ENCODE data around the gene FGGY.

DNA sequence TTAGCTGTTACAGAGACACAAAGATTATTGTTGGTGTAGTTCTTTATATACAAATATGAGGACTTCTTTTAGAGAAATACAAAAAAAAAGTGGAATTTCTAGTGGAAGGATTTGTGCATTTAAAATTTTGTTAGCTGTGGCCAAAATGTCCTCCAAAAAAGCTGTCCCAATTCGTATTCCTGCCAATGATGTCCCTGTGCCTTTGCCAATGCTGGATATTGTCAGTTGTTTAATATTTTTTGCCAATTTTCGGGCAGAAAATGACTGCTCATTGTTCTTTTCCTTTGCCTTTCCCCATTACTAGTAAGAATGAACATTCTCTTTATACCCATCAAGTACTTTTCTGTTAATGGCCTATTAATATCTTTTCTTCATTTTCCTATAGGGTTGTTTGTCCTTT is 407.8 kb downstream of the FGGY start:
- TF ChIP-seq, protein P1, sequence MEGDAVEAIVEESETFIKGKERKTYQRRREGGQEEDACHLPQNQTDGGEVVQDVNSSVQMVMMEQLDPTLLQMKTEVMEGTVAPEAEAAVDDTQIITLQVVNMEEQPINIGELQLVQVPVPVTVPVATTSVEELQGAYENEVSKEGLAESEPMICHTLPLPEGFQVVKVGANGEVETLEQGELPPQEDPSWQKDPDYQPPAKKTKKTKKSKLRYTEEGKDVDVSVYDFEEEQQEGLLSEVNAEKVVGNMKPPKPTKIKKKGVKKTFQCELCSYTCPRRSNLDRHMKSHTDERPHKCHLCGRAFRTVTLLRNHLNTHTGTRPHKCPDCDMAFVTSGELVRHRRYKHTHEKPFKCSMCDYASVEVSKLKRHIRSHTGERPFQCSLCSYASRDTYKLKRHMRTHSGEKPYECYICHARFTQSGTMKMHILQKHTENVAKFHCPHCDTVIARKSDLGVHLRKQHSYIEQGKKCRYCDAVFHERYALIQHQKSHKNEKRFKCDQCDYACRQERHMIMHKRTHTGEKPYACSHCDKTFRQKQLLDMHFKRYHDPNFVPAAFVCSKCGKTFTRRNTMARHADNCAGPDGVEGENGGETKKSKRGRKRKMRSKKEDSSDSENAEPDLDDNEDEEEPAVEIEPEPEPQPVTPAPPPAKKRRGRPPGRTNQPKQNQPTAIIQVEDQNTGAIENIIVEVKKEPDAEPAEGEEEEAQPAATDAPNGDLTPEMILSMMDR (IDR thresholded peaks at IDR 0.05) = no peak
- TF ChIP-seq GRHL2 (CRISPR knock-in tag; IDR thresholded peaks at IDR 0.05; ENCODE audit: insufficient replicate concordance, severe bottlenecking) (no peak), ZNF416 (CRISPR knock-in tag; IDR thresholded peaks at IDR 0.05) (no peak), GABPB1 (CRISPR knock-in tag; IDR thresholded peaks at IDR 0.05) (no peak), FOXJ3 (CRISPR knock-in tag; IDR thresholded peaks at IDR 0.05; ENCODE audit: borderline replicate concordance) (no peak), IRF2 (CRISPR knock-in tag; IDR thresholded peaks at IDR 0.05; ENCODE audit: borderline replicate concordance, low read depth) (no peak), ETV6 (CRISPR knock-in tag; IDR thresholded peaks at IDR 0.05) (no peak)
- TF ChIP-seq, protein P2, sequence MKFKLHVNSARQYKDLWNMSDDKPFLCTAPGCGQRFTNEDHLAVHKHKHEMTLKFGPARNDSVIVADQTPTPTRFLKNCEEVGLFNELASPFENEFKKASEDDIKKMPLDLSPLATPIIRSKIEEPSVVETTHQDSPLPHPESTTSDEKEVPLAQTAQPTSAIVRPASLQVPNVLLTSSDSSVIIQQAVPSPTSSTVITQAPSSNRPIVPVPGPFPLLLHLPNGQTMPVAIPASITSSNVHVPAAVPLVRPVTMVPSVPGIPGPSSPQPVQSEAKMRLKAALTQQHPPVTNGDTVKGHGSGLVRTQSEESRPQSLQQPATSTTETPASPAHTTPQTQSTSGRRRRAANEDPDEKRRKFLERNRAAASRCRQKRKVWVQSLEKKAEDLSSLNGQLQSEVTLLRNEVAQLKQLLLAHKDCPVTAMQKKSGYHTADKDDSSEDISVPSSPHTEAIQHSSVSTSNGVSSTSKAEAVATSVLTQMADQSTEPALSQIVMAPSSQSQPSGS (CRISPR knock-in tag; IDR thresholded peaks at IDR 0.05; ENCODE audit: borderline replicate concordance, low read depth) = no peak
- TF ChIP-seq, protein P3, sequence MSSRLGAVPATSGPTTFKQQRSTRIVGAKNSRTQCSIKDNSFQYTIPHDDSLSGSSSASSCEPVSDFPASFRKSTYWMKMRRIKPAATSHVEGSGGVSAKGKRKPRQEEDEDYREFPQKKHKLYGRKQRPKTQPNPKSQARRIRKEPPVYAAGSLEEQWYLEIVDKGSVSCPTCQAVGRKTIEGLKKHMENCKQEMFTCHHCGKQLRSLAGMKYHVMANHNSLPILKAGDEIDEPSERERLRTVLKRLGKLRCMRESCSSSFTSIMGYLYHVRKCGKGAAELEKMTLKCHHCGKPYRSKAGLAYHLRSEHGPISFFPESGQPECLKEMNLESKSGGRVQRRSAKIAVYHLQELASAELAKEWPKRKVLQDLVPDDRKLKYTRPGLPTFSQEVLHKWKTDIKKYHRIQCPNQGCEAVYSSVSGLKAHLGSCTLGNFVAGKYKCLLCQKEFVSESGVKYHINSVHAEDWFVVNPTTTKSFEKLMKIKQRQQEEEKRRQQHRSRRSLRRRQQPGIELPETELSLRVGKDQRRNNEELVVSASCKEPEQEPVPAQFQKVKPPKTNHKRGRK (CRISPR knock-in tag; IDR thresholded peaks at IDR 0.05; ENCODE audit: borderline replicate concordance) = no peak
- TF ChIP-seq, protein P4, sequence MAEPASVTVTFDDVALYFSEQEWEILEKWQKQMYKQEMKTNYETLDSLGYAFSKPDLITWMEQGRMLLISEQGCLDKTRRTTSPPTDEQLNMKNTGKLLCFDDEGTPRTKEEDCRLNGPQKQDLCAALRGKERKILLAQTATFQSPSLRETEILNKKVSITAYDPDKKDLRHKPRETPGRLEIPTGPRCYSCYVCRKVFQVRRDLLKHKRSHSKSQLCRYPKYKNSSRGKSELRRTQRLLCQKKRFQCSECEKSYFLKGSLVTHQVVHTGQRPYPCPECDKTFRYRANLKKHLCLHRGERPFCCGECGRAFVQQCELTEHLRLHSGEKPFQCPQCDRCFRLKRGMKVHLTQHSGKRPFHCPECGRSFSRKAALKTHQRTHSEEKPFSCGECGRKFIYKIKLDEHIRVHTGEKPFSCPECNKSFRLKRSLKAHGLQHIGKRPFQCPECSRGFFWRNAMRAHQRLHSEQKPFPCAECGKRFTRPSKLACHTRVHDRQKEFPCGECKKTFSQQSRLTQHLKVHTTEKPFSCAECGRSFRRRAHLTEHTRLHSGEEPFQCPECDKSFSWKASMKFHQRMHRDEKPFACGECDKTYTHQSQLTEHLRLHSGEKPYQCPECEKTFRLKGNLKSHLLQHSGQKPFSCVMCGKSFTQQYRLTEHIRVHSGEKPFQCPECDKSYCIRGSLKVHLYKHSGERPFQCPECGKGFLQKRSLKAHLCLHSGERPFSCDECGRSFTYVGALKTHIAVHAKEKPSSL (CRISPR knock-in tag; conservative IDR thresholded peaks at IDR 0.05) = no peak

Data from WTC11 (cell line).